Measurements from ENCODE around the gene RFX2.

The RFX2 gene

DNA sequence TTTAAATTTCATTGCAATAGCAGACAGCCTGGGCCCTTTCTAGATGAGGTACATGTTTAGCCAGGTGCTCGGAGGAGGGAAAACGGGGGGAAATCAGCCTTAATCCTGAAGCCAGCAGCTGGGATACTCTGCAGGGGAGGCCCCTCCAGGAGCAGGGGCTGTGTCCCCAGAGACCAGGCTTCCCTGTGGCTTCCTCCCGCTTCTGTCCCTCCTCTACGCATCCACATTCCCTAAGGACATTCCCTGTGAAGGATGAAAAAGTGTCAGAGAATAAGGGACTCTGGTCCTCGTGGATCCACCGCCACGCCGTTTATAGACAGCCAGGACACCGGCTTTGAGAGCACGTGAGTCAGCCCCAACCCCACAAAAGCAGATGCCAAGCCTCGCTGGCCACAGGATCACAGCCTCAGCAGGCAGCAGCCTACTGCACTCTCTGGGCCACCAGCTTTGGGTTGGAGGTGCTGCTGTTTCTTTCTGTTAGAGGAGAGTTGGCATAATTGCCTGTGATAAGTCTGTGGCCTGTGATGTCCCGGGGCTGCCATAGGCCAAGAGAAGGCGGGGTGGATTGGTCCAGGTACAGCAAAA lies 95.7 kb downstream of the RFX2 start:
- H3K27me3 ChIP-seq (ENCODE audit: insufficient read depth, low read depth) = no peaks in the 10 kb centered on the region
- no peak overlapping the region for H2AFZ ChIP-seq (ENCODE audit: low read depth)
- H3K27ac ChIP-seq = no peak overlapping the region
- H4K20me1 ChIP-seq (ENCODE audit: insufficient read depth) = no peaks in the 10 kb centered on the region
- TF ChIP-seq, protein P1, sequence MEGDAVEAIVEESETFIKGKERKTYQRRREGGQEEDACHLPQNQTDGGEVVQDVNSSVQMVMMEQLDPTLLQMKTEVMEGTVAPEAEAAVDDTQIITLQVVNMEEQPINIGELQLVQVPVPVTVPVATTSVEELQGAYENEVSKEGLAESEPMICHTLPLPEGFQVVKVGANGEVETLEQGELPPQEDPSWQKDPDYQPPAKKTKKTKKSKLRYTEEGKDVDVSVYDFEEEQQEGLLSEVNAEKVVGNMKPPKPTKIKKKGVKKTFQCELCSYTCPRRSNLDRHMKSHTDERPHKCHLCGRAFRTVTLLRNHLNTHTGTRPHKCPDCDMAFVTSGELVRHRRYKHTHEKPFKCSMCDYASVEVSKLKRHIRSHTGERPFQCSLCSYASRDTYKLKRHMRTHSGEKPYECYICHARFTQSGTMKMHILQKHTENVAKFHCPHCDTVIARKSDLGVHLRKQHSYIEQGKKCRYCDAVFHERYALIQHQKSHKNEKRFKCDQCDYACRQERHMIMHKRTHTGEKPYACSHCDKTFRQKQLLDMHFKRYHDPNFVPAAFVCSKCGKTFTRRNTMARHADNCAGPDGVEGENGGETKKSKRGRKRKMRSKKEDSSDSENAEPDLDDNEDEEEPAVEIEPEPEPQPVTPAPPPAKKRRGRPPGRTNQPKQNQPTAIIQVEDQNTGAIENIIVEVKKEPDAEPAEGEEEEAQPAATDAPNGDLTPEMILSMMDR (conservative IDR thresholded peaks at IDR 0.05; ENCODE audit: low read depth, low read length) = no peak
- no peak overlapping the region for H3K4me3 ChIP-seq (IDR thresholded peaks at IDR 0.05; ENCODE audit: insufficient read depth, low read depth, low read length)
- H3K4me2 ChIP-seq = no peak overlapping the region
- H3K36me3 ChIP-seq (ENCODE audit: insufficient read depth) = no peaks in the 10 kb centered on the region
- no peaks in the 10 kb centered on the region for H3K79me2 ChIP-seq (ENCODE audit: insufficient read depth, low read depth)
- H3K9ac ChIP-seq = no peak overlapping the region
- H3K4me1 ChIP-seq (ENCODE audit: low read depth, poor library complexity, severe bottlenecking) = no peaks in the 10 kb centered on the region

DNA sequence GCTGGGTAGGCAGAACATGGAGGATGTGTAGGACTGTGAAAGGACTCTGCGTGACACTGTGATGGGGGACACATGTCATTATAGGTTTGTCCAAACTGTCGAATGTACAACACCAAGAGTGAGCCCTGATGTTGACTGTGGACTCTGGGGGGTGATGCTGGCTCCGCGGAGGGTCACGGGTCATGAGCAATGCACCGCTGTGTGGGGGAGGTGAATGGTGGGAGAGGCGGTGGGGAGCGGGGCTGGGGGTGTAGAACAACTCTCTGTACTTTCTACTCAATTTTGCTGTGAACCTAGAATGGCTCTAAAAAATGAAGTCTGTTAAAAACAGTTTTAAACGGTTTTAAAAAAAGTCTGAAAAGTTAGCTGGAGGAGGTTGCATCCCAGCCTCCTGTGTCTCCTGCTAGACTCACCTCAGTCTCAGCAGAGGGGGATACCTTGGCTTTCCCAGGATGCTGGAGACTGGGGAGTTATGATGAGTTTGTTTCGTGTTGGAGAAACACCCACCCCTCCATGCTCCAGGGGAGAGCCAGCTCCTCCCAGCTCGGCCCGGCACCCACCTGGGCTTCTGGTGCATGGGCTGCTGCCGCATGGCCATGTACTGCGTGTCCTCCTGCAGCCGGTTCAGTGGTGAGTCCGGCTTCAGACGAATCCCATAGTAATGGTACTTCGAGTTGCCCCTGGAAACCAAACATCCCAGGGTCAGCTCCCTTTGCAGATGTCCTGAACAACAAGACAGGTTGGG lies 97.7 kb downstream of the RFX2 start:
- no peak overlapping the region for H3K4me3 ChIP-seq (IDR thresholded peaks at IDR 0.05; ENCODE audit: insufficient read depth, low read depth, low read length)
- no peaks in the 10 kb centered on the region for H3K36me3 ChIP-seq (ENCODE audit: insufficient read depth)
- H3K27me3 ChIP-seq (ENCODE audit: insufficient read depth, low read depth) = no peaks in the 10 kb centered on the region
- no peaks in the 10 kb centered on the region for H4K20me1 ChIP-seq (ENCODE audit: insufficient read depth)
- H3K27ac ChIP-seq = no peak overlapping the region
- no peak overlapping the region for H2AFZ ChIP-seq (ENCODE audit: low read depth)
- H3K9ac ChIP-seq = no peak overlapping the region
- TF ChIP-seq, protein P1 (conservative IDR thresholded peaks at IDR 0.05; ENCODE audit: low read depth, low read length) = no peak
- no peaks in the 10 kb centered on the region for H3K79me2 ChIP-seq (ENCODE audit: insufficient read depth, low read depth)
- H3K4me1 ChIP-seq (ENCODE audit: low read depth, poor library complexity, severe bottlenecking) = no peaks in the 10 kb centered on the region
- H3K4me2 ChIP-seq = no peak overlapping the region

DNA sequence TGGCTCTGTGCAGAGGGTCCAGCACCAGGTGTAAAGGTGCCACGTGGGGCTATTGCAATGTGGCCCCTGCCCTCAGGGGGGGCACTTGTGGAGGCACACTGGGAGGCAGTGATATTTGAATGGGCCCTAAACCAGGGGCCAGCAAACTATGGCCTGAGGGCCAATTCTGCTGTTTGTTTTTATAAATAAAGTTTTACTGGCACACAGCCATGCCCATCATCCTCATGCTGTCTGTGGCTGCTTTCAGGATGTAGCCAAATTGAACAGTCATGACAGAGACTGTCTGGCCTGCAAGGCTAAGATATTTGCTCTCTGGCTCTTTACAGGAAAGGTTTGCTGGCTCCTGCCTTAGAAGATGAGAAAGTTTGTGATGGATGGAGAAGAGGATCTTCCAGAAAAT lies 98.5 kb downstream of the RFX2 start:
- H3K9ac ChIP-seq = no peak overlapping the region
- H3K4me3 ChIP-seq (IDR thresholded peaks at IDR 0.05; ENCODE audit: insufficient read depth, low read depth, low read length) = no peak overlapping the region
- H3K4me1 ChIP-seq (ENCODE audit: low read depth, poor library complexity, severe bottlenecking) = no peaks in the 10 kb centered on the region
- H2AFZ ChIP-seq (ENCODE audit: low read depth) = no peak overlapping the region
- H3K27me3 ChIP-seq (ENCODE audit: insufficient read depth, low read depth) = no peaks in the 10 kb centered on the region
- no peaks in the 10 kb centered on the region for H3K79me2 ChIP-seq (ENCODE audit: insufficient read depth, low read depth)
- no peaks in the 10 kb centered on the region for H3K36me3 ChIP-seq (ENCODE audit: insufficient read depth)
- TF ChIP-seq, protein P1 (conservative IDR thresholded peaks at IDR 0.05; ENCODE audit: low read depth, low read length) = no peak
- H3K27ac ChIP-seq = no peak overlapping the region
- H3K4me2 ChIP-seq = no peak overlapping the region
- H4K20me1 ChIP-seq (ENCODE audit: insufficient read depth) = no peaks in the 10 kb centered on the region

DNA sequence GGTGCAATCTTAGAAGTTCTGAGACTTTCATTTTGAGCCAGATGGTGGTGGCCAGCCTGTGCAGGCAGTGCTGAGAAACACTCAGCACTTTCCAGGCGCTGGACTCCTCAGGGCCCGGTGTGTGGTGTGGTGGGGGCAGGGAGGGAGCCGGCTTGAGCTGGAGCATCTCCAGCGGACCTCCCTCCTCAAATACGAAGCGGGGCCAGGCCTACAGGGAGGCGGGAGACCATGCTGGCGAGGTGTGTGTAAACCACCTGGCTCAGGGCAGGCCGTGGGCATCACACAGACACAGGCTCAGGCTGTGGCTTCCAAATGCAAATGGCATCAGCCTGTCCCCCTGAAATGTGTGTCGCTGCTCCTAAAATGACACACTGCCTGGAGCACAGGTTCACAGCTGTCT lies 99.1 kb downstream of the RFX2 start:
- TF ChIP-seq, protein P1 (conservative IDR thresholded peaks at IDR 0.05; ENCODE audit: low read depth, low read length) = no peak

More for the DNA sequence above, 99.1 kb downstream of the RFX2 start:
- H4K20me1 ChIP-seq (ENCODE audit: insufficient read depth) = no peaks in the 10 kb centered on the region
- H3K4me2 ChIP-seq = no peak overlapping the region
- H3K27ac ChIP-seq = no peak overlapping the region
- H3K4me1 ChIP-seq (ENCODE audit: low read depth, poor library complexity, severe bottlenecking) = no peaks in the 10 kb centered on the region
- H3K36me3 ChIP-seq (ENCODE audit: insufficient read depth) = no peaks in the 10 kb centered on the region
- no peak overlapping the region for H3K4me3 ChIP-seq (IDR thresholded peaks at IDR 0.05; ENCODE audit: insufficient read depth, low read depth, low read length)
- H3K9ac ChIP-seq = no peak overlapping the region
- H2AFZ ChIP-seq (ENCODE audit: low read depth) = no peak overlapping the region
- no peaks in the 10 kb centered on the region for H3K79me2 ChIP-seq (ENCODE audit: insufficient read depth, low read depth)
- H3K27me3 ChIP-seq (ENCODE audit: insufficient read depth, low read depth) = no peaks in the 10 kb centered on the region

Measured in KMS-11 (cell line).